GM21717 (cell line): Measurements from ENCODE around the gene P2RX1.

Experiments
- ATAC-seq: cut with Tn5 transposase; IDR thresholded peaks from one replicate; pipeline ENCODE4 v1.9.1; 2021; ENCODE audit warnings: mild to moderate bottlenecking, moderate library complexity; ENCODE audit not compliant: unreplicated experiment

Gene P2RX1

DNA sequence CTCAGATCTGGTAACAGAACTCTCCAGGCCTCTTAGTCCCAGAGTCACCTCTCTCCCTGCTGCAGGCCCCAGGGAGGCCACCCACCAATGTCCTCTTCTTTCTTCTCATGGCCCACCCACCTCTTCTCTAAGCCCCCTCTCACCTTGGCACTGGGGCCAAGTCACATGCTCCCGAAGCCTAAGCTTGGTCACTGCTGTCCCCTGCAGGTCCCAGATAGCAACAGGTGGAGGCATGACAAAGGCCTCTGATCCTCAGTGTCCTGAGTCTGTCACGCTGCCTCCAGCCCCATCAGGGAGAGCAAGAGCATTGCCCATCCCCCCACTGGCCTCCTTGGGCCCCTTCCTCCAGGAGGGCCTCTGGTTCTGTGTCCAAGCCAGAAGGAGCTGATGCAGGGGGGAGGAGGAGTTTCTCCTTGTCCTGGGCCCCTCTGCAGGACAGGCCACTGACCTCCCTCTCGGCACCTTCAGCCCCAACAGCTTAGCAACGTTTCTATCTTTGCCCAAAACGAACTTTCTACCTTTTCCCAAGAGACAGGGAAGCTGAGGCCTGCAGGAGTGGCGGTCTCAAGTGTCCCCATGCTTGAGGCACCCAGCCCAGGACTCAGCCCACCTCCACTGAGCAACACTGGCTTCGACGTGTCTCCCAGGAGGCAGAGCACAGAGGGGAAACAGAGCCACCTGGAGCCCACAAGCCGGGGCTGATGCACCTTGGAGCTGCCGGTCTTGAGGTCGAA lies 8.6 kb downstream of the P2RX1 start:
- ATAC-seq: no peak

DNA sequence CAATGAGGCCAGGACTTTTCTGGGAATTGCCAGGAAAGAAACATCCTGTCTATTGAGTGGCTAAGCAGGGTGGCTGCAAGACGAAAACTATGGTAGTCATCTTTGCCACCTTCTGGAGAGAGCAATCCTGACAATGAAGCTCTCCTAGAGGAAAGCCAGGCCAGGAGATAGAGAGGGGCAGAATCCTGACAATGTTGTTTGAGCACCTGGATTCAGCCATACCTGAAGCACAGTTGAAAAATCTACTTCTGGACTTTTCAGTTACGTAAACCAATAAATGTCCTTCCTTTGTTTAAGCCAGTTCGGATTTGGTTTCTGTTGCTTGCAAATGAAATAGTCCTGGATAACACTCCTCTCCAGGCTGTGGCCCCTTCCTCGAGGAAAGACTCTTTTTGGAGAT lies 9.4 kb downstream of the P2RX1 start:
- ATAC-seq: no peak

DNA sequence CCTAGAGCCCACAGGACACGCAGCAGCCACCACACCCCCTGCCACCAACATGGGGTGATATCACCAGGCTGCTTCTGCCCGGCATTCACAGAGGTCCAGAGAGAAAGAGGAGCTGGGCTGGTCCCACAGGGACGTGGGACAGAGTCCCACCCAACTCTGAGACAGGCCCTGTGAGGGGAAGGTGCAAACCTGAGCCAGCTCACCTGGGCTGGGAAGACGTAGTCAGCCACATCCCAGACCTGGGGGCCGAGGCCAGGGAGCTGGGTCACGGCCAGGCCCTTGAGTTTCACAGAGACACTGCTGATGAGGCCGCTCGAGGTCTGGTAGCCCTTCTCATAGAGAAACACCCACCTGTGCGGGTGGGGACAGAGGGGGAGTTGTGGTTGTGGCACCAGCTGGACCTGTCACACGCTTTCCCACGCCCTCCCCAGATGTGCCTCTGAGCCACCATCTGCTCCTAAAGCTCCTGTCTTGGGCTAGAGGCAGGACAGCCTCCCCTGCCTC lies 11.2 kb downstream of the P2RX1 start:
- ATAC-seq: no peak

DNA sequence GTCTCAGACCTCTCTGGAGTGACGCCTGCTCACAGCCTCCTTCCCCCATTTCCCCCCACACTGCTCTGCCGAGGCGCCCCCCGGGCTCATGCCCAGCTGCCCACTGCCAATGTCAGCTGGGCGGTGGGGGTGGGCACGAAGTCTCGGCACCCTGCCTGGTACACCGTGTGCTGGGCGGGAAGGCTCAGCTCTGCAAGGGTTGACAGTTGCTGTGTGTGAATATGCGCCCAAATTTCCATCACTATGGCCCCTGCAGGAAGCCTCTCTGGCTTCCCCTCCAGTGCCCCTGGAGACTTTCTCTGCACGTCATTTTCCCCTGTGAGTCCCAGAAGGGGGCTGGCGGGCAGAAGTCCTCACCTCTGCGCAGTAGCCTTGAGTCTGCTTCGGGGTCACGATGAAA lies 11.8 kb downstream of the P2RX1 start:
- no peak for ATAC-seq

DNA sequence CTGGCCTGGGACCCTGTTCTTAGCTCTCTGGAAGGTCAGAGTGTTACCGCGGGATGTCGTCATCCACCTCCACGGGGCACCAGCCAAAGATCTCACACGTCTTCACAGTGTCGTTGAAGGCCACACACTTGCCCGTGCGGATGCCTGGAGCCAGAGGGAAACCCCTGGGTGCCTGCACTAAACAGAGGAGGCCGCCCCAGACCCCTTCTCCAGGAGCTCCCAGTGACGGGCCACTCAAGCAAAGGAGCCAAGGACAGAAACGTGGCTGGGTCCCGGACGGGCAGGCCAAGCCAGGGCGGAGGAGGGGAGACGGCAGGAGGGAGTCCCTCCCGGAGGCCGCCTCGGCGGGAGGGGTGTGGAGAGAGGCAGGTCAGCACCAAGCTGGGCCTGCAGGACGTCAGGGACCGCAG lies 12.4 kb downstream of the P2RX1 start:
- no peak for ATAC-seq

DNA sequence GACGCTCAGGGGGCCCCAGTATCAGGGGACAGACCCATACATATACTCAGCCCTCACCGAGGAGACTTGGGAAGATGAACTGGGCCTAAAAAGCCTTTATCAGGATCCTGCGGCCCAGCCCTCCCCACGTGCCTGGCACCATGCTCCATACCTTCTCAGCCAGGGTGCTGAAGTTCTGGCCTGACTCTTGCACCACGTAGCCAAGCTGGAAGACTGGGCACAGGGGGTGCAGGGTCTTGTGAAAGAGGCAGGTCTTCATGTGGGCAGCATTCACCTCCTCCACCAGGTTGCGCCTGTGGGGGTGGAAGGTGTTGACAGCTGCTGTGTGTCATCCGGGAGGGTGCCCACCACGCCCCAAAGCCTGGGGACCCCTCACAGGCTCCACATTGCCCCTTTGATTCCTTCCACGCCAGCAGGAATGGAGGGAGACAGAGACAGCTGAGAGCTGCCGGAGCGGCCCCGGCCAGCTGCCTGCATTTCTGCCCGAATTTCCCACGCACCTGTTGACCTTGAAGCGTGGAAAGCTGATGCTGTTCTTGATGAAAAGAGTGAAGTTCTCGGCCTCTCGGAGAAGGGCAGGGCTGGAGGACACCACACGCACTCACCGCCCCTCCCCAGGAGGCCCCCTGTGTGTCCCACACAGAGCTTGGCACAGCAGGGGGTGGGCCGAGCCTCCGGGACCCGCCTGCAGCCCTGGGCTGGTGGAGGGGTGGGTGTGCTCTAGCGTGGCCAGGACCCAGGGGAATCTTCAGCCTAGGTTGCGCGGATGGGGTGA lies 13.0 kb downstream of the P2RX1 start:
- no peak for ATAC-seq

DNA sequence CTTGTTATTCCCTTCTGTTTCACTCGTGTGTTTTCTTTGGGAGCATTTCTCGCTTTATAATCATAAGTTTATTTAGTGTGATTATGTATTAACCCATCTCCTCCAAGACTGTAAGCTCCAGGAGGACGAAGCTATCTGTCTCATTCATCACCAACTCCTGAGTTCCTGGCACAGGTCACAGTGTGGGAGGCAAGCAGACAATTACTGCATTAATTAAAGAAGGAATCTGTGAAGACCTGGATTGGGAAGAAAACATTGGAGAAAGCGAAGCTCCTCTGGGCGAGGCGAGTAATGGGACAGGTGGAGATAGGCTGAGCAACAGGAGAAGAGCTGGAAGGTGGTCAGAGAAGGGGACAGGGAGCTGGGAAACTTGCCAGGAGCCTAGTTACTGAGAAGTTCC lies 15.6 kb downstream of the P2RX1 start:
- ATAC-seq: no peak

DNA sequence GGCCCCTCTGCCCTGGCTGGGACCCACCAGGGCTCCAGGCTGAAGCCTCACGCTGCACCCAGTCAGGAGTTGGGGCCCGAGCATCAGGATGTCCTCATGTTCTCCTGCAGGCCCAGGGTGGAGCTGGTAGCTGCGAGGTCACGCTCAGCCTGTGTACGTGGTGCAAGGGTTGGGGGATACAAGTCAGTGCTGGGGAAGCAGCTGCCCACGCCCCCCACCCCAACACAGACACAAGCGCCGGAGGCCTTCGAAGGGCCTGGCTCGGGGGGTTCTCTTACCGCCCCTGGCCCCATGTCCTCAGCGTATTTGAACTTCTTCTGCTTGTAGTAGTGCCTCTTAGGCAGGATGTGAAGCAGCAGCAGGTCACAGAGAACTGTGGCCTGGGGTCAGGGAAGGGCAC lies 18.5 kb downstream of the P2RX1 start:
- ATAC-seq: no peak

DNA sequence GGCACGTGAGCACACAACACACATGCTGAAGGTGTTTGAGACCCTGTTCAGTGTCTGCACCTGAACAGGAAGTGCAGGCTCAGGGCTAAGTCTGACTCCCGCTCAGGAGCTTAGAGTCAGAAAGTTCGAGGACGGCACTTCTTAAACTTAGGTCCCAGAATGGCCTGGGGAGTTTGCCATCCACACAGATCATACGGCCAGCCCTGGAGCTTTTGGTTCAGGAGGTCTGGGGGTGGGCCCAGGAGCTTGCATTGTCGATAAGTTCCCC lies 19.4 kb downstream of the P2RX1 start:
- no peak for ATAC-seq

DNA sequence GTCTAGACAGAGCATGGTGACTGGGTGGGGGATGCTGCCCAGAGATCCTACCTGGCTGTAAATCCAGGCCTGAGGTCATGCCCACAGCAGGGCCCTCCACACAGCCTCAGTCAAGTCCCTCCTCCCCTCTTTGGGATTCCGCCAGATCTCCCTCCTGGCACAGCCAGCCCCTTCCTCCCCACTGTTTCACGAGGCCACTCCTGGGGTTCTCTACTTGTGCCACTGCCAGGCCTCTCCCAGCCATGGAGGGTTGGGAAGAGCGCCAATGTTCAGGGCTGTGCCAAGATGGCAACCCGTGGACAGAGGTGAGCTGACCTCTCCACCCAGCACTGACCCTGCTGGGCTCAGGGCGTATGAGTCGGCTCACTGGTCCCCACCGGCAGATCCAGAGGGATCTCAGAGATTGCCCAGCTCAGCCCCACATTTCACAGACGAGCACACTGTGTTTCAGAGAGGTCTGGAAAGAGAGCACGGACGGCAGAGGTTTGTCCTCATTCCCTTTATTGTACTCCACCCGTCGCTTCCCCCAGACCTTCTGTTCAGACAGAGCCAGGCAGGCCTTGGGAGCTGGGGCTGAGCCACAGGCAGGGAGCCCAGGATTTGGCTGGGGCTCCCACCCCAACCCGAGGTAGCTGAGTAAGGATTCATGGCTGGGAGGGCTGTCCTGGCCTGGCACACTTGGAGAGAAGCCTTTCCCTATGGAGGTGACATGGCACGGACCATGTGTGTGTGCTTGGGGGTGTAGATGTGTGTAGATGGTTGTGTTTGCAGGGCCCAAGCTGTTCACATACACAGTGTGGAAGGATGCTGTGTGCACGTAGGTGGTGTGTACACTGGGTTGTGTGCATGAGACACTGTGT lies 19.9 kb downstream of the P2RX1 start:
- ATAC-seq: no peak

DNA sequence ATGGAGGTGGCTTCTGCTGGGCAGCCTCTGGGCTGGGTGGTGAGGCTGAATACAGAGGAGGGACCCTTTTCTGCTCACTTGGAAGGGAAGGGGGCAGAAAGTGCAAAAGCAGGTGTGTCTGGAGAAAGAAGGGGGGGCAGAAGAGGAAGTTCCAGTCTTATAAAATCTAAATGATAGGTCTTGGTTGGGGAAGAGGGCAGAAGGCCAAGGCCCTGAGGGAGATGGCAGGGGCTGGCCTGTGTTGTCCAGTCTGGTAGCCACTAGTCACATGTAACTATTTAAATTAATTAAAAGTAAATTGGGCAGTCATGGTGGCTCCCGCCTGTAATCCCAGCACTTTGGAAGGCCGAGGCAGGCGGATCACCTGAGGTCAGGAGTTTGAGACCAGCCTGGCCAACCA lies 20.9 kb downstream of the P2RX1 start:
- ATAC-seq: no peak

DNA sequence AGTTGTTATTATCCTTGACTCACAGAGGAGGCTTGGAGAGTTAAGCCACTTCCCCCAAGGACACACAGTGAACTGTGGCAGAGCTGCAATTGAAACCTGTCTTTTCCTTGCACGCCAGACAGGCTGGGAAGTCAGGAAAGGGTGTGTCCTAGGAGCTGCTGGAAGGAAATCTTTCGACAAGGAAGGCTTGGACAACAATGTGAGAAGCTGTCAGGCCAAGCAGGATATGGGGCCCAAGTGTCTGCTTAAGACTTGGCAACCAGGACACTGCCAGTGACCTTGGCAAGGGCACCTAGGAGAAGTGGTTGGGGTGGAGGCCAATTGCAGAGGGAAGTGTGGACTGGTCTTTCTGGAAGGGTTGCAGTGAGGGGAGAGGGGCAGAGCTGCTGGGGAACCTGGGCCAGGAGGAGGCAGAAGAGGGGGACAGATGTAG lies 21.3 kb downstream of the P2RX1 start:
- ATAC-seq: no peak

DNA sequence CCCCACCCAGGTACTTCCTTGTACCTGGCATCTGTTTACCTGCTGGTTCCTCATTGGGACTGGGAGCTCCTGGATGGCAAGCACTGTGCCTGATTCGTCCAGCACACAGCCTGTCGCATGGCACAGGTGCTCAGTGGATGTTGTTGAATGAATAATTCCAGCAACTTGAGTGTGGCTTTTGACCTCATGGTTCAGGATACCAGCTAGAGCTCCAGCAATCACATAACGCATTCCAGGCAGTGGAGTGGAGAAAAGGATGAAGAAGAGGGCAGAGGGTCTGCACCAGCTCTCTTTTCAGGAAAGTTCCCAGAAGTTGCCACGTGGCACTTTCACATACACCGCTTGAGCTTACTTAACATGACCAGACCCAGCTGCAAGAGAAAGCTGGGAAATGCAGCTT lies 22.1 kb downstream of the P2RX1 start:
- ATAC-seq: no peak

DNA sequence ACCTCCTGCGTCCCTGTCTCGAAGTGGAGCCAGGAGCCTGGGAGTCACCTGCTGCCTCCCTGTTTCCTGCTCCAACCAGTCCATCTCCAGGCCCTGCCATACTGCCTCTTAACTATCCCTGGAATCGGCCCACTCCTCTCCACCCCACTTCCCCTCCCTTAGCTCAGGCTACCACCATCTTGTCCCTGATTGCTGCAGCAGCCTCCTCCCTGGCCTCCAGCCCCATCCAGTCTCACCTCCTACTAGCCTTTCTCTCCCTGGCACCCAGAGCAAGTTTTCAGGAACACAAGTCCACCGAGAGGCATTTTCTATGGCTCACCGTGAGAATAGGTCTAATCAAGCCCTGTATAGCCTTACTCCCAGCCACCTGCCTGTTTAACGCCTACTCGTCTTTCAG lies 22.5 kb downstream of the P2RX1 start:
- no peak for ATAC-seq

DNA sequence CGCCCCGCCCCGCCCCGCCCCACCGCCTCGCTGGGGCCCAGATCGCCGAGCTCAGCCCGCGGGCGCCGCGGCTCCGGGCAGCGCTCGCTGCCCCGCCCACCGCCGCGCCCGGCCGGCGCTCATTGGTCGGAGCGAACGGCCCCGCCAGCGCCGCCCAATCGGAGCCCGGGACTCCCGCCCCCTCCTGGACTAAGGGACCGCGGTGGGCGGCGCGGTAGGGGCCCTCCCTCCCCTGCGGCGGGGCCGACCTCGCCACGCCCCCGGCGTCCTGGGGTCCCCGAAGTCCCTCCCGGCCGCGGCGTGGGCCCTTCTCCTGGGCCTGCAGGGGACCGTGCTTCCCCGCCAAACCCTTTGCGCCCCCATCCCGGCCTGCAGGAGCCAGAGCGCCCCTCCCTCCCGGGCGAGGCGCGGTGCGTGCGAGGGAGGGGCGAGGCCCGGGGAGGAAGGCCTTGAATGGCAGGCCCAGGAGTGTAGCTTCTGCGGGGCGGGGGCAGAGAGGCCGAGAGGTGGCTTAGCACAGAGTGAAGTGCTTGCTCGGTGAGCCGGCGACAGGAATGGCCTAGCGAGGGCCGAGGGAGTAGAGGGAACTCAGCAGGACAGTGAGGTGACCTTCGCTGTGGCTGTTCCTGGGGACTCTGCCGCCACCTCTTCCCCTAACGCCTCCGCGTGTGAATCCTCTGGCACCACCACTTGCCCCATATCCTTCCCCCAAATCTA lies 23.1 kb downstream of the P2RX1 start, which contains the start of gene CAMKK1:
Gene CAMKK1, minus strand, starts transcription at position 51 of the 717 bp plus-strand sequence. CDS start 7,366 bp downstream, outside the sequence.
- ATAC-seq: peak; percentile 69

DNA sequence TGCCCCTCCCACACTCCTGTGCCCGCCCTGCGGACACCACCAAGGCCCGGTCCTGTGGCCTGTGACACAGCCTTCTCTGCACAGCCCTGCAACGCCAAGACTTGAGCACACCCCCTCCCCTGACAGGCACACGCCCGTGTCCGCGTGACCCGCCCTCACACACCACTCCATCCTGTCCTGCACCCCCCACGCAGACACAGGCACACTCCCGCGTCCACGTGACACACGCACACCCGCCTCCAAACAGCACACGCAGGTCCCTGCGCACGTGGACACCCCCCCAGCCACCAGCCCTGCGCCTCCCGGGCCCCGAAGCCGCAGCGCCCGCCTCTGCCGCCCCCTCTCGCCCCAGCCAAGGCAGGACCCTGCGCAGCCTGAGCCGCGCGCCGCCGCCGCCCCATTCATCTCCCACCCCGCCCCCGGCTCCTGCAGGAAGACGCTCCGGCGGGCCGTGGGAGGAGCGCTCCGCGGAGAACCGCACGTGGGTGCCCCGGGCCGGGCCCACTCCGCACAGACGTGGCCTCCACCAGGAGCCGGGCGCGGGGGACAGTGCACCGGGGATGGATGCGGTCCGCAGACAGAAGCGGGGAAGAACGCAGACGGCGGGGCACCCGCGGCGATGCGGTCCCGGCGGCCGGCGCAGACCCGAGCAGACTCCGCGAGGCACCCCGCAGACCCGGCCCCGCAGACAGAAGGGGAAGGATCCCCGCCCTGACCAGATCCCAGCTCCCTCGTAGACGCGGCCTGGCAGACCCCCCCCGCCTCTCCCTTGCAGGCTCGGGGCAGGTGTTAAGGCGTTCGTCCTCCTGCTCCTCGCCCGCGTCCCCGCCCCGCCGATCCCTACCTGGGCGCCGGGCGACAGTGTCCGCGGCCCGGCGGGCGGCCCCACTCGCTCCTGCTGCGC lies 23.9 kb downstream of the P2RX1 start:
- ATAC-seq: peak; percentile 19

DNA sequence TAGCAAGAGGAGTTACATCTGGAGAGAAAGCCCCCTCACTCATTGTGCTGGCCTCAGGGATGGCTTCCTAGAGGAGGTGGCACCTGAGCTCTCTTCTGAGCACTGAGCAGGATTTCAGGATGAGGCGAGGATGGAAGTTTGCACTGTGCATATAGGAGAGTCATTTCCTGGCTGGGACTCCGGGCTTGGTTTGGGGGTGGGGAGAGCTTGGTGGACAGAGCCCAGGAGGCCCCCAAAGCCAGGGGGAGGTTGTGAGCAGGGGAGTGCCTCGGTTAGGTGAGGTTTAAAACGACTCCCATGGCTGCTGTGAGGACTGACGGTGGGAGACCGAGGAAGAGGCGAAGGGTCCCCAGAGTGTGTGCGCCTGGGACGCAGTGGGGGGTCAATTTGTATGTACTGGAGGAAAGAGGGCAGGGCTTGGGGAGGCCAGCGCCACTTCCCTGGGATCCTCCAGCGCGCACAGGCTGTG lies 24.6 kb downstream of the P2RX1 start:
- ATAC-seq: no peak

DNA sequence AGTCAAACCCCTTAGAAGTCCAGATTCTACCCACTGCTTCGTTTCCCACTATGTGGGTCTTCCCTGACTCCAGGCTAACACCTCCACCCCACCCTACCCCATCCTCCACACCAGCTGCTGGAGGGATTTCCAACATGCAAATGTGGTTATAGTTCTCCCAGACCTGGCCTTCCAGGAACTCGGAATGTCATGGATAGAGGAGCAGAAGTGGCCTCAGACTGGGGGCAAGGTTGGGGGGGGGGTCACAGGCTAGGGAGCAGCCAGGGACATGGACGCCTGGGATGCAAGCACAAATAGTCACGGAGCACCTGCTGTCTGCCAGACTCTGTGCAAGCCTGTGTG lies 25.4 kb downstream of the P2RX1 start:
- ATAC-seq: no peak

DNA sequence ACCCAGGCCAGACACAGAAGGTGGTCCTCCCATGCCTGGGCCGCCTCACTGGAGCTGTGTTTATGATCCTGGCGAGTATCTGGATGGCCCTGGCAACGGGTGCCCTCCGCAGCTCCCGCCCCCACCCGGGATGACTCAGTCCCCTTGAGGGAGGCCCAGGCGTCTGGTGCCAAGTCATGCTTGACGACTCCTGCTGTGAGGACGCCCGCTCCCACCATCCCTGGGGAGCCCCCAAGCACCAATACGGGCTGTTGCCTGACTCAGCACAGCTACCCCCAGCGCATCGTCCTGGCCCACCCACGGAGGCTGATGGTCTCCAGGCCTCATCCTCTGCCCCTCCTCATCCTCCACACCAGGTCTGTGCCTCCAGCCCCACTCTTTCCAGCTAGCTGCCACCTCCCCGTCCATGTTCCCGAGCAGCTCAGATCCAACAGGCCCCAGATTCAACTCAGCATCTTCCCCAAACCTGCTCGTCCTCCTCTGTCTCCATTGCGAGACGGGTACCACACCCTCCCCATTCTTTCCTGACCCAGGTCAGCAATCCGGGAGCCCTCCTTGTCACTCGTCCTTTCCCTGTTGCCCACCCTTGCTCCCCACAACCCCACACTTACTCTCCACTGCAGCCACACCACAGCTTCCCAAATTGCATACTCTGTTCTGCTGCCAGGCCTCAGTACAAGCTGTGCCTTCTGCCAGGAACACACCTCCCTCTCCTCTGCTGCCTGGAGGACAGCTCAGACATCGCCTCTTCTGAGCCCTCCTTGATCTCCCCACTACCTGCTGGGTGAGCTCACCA lies 26.0 kb downstream of the P2RX1 start:
- ATAC-seq: no peak
